Measurements from ENCODE around the gene ARHGEF16.

ARHGEF16 gene

DNA sequence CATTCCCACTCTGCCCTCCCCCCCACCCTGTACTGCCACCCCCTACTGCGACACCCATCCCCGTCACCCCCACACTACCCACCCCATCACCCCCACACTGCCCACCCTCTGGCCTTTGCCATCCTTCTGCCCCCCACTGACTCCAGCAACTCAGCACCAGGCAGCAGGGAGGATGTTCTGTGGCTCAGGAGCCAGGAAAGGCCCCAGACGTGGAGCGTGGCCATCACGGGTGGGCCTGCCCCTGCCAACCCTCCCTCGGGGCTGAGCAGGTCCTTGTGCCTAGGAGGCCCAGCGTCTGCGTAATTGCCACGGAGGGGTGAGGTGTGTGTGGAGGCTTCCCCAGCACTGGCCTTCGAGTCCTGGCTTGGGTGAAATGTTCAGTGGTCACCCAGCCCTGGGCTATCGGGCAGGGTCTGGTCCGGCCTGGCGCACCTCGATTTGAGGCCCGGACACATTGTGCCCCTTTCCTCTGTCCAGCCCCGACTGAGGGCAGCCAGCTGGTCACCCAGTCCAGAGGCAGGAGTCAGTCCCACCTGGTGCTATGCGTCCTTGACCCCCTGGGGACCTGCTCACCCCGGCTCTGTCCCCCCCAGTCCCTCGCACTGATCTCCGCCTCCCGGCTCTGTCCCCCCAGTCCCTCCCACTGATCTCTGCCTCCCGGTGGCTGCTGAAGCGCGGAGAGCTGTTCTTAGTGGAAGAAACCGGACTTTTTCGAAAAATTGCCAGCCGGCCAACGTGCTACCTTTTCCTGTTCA is 23.0 kb downstream of the ARHGEF16 start:
- FAIRE-seq (no peak), DNase-seq (ENCODE audit: insufficient read length, low spot score) (no peak)

DNA sequence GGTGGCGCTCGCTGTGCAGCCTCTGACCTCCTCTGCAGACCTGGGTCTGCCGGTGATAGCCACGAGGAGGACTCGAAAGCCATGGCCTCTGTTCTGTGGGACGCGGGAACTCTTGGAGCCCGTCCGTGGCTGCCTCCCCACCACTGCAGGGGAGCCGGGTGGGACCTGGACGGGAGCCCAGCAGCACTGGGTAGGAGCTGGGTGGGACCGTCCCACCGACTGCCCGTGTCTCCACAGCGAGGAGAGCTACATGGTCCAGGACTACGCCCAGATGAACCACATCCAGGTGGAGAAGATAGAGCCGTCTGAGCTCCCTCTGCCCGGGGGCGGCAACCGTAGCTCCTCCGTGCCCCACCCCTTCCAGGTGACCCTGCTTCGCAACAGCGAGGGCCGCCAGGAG is 23.7 kb downstream of the ARHGEF16 start:
- no peak for FAIRE-seq
- no peak for DNase-seq (ENCODE audit: insufficient read length, low spot score)

DNA sequence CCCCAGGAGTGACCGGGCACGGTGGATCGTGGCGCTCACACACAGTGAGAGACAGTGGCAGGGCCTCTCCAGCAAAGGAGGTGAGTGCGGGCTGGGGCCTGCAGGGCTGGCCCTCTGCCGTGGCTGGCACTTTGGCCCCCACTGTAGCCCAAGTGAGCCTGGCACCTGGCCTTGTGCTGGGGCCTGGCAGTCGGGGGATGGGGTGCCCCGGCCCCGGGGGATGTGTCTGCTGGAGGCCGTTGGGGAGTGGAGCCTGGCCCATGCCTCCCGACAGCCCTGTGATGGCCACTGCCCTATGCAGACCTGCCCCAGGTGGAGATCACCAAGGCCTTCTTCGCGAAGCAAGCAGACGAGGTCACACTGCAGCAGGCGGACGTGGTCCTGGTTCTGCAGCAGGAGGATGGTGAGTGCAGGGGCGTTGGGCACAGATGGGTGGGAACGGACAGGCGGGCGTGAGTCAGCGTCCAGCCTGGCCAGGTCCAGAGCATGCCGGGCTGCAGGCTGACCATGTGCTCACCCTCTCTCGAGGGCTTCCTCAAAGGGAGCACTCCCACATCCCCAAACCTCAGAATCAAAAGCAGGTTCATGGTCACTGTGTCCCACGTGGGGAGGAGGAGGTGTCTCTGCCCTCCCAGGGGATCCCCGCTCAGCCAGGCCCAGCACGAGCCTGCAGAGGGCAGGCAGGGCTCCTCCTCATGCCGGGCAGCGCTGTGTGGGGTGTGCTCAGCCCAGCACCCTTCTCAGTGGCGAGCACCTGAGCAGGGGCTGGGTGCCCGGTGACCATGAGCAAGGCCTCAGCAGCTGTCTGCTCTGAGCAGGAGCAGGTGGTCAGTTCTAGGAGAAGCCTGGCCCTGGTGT is 25.3 kb downstream of the ARHGEF16 start:
- FAIRE-seq: no peak

DNA sequence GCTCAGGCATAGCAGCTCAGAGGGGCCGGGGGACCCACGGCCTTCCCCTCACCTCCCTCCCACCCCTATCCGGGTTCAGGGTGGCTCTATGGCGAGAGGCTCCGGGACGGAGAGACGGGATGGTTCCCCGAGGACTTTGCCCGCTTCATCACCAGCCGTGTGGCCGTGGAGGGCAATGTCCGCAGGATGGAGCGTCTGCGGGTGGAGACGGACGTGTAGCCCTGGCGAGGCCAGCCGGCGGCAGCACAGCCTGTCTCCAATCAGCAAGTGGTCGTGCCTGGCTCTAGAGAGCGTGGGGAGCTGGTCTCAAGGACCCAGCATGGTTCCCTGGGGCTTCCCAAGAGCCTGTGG is 25.9 kb downstream of the ARHGEF16 start:
- no peak for FAIRE-seq
- DNase-seq (ENCODE audit: insufficient read length, low spot score): no peak

More for the DNA sequence above, 25.3 kb downstream of the ARHGEF16 start:
- no peak for DNase-seq (ENCODE audit: insufficient read length, low spot score)

DNA sequence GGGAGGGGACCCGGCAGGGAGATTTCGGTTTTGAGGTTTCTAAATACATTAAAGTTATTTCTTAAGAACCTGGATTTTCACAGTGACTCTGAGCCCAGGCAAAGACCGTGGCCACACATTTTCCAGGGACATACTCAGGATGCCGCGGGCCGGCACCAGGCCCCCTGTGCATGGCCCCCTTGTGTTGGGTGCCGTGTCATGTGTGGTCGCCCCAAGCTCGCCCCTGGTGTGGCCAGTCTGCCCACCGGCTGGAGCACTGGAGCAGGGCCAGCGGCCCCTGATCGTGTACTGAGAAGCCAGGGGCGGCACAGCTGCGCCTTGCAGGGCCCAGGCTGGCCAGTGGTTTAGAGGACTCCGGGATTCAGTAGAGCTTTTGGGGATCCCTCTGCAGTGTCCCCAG is 26.6 kb downstream of the ARHGEF16 start:
- DNase-seq (ENCODE audit: insufficient read length, low spot score): no peak
- no peak for FAIRE-seq

DNA sequence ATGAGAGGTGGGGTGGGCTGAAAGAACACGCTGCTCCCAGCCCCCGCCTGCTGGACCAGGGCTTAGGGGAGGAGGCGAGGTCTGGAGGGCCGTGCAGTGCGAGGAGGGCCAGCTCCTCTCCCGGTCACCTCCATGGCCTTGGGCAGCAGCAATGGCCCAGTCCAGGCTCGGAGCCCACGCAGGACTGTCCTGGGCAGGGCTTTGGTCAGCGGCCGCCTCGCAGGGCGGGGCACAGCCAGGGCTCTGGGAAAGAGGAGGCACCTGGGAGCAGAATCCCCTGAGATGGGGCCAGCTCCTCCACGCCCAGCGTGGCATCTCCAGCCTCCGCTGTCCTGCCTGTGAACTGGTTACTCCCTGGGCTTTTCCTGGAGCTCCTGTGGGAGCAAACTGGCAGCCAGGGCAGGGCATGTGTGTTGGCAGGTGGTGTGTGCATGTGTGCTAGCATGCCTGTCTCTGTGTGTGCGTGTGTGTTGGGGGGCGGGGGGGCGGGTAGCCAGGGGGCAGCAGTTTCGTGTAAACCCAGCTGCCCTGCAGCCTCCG is 27.4 kb downstream of the ARHGEF16 start:
- DNase-seq (ENCODE audit: insufficient read length, low spot score) (no peak), FAIRE-seq (no peak)

DNA sequence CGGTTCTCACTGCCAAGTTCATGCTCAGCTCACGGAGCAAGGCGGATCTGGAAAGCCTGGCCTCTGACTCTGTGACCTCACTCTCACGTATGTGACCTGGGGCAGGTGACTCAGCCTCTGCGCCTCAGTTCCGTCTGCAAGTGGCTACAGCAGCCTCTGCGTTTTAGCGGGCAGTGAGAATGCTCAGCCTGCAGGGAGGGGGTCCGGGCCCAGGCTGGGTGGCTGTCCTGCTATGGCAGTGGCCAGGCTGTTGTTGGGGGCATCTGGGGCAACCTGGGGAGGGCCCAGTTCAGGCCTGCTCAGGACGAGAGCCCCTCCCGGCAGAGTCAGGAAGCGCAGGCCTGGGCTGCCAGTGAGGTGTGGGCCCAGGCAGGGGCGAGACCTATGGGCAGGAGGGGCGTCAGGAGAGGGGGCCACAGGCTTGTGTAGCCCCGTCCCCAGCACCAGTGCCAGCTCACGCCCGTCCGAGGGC is 27.9 kb downstream of the ARHGEF16 start:
- FAIRE-seq (peak; percentile 90), DNase-seq (ENCODE audit: insufficient read length, low spot score) (peak; percentile 66)

DNA sequence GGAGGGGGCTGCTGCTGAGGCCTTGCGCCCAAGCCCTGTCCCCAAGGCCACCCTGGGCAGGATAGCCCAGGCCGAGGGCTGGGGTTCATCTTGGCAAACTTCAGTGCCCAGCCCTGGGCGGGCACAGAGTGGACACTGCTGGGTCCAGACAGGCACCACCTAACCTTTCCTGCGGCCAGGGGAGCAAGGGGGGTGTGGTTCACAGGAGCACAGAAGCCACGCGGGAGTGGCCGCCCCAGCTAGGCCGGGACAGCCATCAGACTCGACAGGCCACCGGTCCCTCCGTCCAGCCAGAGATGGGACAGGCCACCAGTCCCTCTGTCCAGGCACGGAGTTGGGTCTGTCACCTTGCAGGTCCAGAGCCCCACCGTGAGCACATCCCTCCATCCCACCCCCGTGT is 28.9 kb downstream of the ARHGEF16 start:
- DNase-seq (ENCODE audit: insufficient read length, low spot score): no peak
- no peak for FAIRE-seq

DNA sequence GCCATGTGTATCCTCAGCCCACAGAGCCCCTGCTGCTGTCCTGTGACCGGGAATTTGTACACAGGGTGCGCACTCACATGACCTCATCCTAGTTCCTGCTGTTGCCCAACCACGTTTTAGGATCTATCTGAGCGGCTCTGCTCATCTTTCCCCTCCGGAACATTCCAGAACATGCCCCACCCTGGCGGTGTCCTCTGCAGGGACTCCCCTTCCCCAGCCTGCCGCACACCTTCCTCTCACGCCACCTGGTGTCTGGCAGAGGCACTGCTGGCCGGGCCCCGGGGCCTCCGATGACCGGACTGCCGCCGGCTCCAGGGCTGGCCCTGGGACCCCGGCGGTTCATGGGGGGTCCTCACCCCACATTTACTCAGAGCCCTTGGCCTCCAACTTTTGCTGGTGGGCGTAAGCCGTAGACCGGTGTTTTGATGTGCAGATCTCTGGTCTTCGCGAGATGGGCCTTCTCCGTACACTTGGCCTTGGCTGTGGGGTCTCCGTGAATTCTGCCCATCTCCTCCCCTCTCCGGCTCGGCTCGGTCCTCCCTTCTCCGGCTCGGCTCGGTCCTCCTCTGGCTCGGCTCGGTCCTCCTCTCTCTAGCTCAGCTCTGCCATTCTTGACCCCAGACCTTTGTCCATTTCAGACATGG is 29.5 kb downstream of the ARHGEF16 start:
- FAIRE-seq (peak; percentile 63), DNase-seq (ENCODE audit: insufficient read length, low spot score) (no peak)

DNA sequence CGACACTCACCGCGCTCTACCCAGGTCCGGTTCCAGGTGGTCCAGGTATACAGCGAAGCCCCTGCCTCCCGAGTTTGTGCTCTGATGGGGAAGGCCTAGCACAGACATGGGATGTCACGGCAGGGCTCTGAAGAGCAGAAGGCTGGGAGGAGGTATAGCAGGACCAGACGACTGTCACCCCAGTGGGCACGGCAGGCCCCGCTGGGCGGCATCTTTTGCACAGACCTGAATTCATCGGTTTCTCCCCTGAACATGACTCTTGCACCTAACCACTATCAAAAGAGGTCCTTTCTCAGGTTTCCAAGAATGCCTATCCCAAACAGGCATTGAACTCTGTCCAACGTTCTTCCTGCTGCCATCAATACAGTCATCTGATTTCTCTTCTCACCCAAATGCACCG is 30.6 kb downstream of the ARHGEF16 start:
- DNase-seq (ENCODE audit: insufficient read length, low spot score) (no peak), FAIRE-seq (no peak)

DNA sequence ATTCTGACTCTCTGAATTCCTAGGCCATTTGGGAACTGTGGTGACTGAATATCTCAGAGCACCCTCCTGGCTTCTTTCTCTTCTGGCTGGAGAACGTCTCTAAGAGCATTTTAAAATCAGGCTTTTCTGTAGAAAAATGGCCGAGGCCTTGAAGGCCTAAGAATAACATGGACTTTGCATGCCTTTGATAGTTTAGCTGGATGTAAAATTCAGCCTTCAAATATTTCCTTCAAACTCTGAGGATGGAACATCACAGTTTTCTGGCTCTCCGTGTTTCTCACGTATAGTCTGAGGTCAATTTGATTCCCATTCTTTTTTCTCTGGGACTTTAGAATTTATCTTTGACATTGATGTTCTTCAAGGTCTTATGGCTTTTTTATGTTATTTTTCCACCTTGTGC is 34.0 kb downstream of the ARHGEF16 start:
- FAIRE-seq (no peak), DNase-seq (ENCODE audit: insufficient read length, low spot score) (no peak)

DNA sequence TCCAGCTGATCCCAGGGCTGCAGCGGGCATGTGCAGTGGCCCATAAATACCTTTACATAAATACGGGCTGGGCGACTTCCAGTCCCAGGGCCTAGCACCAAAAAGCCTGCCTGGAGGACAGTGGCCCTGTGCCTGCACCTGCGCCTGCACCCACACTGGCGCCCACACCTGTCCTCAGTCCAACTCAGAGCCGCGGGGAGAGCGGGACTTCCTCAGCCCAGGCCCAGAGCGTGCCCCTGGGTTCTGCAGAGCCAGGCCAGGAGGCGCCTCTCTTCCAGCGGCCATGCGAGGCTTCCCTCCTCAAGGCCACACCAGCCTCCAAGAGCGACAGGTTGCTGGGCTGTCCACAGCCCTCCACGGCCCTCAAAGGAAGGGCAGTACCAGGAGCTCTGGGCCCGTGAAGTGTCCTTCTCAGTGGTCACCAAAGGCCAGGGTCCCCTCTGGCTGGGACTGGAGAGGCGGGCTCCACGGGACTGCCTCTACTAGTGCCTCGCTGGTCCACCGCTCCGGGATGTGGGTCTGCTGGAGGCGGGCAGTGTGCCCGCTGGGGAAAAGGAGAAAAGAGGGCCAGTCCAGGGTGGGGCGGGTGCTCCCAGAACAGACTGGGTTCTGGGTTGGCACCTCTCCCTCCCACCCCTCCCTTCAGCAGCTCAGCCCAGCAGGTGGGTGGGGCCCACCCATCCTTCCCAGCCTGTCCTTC is 35.7 kb downstream of the ARHGEF16 start:
- FAIRE-seq (no peak), DNase-seq (ENCODE audit: insufficient read length, low spot score) (no peak)

DNA sequence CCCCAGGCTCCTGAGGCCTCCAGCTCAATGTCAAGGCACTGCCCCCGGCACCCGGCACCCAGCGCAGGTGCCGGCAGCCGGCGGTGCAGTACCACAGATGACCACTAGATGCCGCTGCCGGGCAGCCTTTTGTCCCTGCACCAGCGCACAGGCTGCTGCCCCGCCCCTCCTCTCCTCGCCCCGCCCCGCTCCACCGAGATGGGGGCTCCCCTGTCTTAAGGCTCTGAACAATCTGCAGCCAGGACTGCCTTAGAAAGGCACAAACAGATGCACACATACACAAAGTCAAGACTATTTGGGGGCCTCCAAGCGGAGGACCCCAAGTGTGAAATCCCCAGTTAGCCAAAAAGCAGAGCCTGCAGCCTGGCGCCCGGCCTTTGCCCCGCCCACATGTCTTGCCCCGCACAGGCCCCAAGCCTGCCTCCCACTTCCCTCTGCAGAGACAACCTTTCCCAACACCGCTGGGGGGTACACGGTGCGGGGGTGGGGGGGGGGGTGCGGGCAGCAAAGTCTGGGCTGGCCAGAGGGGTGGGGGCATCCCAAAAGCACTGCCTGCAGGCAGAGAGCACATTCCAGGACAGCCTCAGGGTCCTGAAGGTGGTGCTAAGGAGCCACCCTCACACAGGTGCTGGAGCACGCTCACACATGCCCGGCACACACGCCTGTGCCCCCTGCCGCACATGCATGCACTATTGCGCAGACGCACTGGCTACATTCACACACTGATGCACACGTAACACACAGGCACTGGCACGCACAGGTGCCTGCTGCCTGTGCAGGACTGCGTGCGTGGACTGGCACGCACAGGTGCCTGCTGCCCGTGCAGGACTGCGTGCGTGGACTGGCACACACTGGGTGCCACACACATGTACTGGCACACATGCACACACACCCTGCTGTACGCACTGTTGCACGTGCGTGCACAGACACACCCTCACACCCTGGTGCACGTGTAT is 37.1 kb downstream of the ARHGEF16 start:
- peak; percentile 89 for FAIRE-seq
- DNase-seq (ENCODE audit: insufficient read length, low spot score): peak; percentile 63

DNA sequence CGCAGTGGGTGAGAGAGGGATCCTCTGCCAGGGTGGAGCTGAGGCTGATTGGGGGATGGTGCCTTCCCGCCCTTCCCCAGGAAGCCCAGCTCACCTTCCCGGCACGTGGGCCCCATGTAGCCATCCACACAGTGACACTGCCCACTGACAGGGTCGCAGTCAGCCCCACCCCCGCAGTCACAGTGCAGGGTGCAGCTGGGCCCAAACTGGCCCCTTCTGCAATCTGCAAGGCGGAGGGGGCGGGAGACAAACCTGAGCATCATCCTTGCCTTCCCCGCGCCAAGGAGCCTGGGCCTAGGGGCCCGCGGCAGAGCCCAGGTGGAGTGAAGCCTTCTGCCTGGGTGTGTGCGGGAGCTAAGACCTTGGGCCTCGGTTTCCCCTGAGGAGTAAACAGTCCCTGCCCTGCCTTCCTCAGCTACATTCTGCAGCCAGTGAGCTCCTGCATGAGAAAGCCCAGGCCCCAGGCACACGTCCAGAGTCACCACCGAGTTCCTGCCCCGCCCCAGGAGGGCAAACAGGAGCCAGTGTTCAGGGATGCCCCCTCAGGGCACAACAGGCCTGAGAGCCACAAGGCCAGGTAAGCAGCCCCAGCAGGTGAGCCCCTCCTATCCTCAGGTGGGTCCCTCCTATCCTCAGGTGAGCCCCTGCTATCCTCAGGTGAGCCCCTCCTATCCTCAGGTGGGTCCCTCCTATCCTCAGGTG is 38.2 kb downstream of the ARHGEF16 start:
- FAIRE-seq: no peak
- no peak for DNase-seq (ENCODE audit: insufficient read length, low spot score)

DNA sequence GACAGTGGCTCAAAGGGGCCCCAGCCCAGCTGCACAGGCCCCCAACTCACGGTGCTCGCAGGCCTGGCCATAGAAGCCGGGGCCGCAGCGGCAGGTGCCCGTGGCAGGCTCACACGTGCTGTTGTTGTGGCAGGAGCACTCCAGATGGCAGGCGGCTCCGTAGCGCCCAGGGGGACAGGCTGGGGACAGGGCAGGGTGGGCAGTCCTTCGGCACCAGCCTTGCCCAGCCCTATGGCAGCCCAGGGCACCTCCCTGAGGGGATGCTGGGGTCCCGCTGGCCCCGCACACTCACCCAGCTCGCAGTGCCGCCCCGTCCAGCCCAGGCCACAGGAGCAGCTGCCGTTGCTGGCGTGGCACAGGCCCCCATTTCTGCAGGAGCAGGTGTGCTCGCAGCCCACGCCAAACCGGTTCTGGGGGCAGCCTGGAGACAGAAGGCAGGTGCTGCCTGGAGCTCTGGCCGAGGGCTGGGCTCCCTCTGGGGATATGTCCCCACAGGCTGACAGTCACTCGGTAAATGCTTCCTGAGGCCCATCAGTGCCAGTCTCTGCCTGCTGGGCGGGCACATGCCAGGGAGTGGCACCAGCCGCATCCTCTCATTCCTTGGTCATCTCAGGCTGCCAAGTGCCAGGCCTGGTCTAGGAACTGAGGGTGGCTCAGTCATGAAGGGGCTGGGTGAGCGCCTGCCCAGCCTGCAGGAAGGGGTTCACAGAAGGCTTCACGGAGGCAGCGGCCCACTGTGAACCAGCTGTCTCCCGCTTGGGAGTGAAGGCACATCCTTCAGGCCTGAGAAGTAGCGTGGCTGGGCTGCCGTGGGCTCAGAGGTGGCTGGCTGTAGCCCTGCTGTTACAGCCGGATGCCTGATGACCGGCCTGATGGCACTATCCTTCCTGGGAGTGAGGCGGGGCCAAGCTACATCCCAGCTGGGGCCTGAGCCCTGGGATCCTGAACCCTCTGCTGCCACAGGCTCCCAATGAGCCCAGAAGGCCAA is 40.1 kb downstream of the ARHGEF16 start:
- no peak for FAIRE-seq

DNA sequence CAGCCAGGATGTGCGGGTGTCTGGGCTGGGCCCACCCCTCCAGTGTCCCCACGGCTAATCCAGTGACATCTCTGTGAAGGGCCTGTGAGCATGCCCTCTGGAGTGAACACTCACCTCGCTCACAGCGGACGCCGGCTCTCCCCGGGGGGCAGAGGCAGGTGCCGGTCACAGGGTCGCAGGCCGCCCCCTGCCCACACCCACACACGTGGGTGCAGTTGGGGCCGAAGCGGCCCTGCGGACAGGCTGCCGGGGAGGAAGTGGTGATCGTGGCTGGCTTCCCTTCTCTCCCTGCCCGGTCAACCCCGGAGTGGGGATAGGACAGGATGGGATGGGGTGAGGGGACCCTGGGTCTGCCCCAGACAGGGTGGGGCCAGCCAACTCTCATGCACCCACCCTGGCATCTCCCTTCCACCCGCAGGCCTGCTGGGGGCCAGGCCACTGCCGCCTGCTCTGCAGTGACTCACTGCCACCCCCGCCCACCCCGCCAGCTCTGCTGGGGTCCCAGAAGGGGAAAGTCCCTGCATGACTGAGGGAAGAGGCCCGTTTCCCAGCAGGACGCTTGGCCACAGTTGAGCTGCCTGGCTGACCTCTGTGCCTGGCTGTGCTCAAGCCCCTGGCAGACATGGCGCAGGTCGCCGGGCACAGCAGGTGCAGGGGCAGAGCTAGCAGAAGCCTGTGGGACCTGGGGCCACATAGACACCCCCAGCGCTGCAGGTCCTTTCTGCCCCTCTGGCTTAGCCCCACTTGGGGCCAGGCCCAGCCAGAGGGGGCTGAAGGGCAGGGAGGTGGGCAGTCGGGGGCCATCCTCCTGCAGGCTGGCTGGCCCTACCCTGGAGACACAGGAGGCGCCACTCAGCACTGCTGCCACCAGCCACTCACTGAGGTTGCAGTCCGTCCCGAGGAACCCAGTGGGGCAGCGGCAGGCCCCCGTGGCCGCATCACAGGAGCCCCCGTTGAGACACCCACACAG is 41.6 kb downstream of the ARHGEF16 start:
- no peak for DNase-seq (ENCODE audit: insufficient read length, low spot score)
- FAIRE-seq: no peak

More for the DNA sequence above, 40.1 kb downstream of the ARHGEF16 start:
- no peak for DNase-seq (ENCODE audit: insufficient read length, low spot score)
